A549 treated with GW870086 at 1 μM for 4 hours (cell line): ENCODE data around the gene TMEM134. TPM values are rescaled to one million over a fixed set of nuclear protein-coding genes. Genes with fewer than 3 reads are reported as not detected.

ENCODE experiments used
- total RNA-seq: library from RNA; stranded (reverse); fragments of 200-300 nt; extraction: Qiagen RNA extraction; gene quantifications from 5 replicates; pipeline ENCODE4 v1.2.3, GENCODE V29; 2022; ENCODE audit warnings: low read depth

TMEM134 gene
- total RNA-seq: 50.2 to 66.2 TPM (median 60.8 TPM) in 5 replicates

DNA sequence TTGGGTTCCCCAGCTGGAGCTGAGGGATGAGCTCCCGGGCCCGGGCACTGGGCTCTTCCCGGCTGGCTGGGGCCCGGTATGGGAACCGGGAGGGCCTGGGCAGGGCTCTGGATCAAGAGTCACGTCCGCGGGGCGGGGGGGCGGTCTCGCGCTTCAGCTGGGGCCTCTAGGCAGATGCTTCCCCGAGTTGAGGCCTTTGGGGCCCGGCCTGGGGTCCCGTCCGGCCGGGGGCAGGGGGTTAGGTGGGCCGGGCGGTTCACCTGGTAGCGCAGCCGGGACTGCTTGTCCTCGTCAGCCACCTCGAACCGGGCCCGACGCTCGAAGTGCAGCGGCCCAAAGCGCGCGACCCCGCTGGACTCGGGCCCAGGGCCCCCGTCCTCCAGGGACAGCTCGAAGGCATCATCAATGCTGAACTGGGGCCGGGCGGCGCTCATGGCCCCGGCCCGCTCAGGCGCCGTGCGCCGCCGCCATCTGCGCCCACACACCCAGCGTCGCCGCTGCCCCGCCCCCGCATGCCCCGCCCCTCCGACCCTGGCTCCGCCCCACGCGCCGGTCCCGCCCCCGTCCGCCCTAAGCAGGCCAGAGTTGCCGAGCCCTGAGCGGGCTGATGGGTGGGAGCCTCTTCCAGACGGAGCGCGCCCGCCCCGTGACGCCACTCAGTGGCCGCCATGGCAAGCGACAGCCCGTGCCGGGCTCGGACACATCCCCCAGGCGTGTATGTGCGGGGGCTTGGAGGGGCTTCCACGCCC is at the start of gene TMEM134:
TSS of gene TMEM134 (minus strand) at position 493 of the 749 bp plus-strand sequence. CDS start at position 434, 59 bp downstream.

DNA sequence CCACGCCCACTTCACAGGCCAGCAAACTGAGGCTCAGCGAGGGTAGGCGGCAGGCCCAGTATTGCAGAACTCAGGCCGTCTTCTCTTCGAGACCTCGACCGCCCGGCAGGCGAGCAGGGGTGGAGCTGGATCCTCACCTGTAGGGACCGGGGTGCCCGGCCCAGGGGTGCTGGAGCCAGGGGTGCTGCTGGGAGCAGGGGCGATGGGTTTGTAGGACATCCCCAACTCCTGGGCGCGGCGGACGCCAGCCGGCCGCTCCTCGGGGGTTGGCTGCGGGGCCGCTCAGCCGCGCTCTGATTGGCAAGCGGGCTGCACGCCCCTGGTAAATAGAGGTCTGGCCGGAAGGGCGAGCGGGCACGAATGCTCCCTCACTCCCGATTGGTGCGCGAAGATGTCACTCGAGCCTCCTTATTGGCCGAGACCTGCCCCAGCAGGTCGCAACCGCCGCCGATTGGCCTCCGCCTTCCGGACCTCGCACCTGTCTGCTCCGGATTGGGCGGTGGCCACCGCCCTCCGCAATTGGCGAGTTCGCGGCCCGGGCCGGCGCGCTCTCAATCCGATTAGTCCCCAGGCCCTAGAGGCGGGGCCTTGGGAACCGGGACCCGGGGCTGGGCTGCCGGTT is 38.9 kb upstream of the TMEM134 start, which contains the start of gene CDK2AP2:
TSS of gene CDK2AP2 (minus strand) at position 299 of the 622 bp plus-strand sequence. CDS start at position 219, 80 bp downstream.

DNA sequence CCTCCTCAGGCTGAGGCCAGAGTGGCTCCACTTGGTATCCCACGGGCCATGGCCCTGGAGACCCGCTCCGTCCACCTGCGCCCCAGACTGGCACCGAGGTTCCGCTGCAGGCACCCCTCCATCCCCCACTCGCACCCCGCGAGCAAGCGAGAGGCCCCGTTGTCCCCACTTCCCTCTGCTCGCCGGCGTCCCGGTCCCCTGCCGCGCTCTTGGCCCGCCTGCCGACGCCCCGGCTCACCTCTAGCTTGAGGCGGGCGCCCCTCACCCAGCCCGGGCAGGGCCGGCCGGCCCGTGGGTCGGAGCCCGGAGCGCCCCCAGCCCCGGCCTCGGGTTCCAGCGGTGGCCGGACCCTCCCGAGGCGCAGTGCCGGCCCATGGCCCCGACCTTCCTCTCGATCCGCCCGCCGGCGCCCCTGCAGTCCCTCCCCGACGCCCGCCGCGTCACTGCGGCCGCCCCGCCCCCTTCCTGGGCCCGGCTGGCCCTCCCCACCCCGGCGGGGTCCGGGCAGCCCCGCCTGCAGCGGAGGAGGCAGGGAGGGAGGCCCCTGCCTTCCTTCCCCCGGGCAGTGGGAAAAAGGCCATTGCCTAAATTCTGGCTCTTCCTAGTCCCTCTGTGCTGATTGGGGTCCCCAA is 36.0 kb upstream of the TMEM134 start, which contains the start of gene PITPNM1:
TSS of gene PITPNM1 (minus strand) at position 414 of the 632 bp plus-strand sequence. CDS start 1,183 bp downstream, outside the sequence.

DNA sequence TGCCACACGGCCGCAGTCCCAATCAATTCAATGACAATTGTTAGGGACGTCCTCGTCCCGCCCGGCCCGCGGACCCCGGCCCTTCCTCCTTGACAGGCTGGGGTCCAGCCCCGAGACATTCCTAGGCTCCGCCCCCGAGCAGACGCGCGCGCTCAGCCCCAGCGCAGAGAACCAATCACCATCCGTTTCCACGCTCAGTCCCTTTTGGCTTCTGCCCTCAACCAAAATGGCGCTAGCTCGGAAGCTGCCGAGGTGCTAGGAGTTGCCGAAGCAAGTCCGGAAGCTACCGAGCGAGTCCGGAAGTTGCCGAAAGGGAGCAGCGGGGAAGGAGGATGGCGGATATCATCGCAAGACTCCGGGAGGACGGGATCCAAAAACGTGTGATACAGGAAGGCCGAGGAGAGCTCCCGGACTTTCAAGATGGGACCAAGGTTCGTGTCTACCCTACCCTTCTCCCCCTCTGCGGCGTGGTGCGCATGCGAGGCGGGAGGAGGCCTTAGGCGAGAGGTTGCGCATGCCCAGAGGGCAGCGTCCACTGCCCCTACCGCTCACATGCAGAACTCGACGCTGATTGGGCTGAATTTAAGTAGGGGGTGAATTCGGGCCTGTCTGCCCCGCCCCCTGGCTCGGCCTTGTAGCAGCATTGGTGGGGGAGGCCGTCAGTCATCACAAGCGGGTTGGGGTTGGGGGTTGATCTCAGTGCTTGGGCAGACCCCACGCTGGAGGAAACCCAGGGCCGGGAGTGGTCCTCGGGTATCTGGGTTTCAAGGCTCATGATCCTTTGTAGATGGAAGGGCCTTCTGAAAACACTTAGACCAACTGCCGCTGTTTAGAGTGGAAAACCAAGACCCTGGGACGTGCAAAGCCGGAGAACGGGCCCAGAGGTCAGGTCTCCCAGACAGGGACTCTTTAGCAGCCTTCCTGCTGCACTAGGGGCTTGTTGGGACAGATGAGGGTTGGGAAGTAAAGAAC is 14.1 kb upstream of the TMEM134 start, which contains the start of gene AIP:
TSS of gene AIP (plus strand) at position 200 of the 972 bp plus-strand sequence. CDS start at position 333, 133 bp downstream.

GRCh38 chr11:67455054-67455453 is 14.0 kb downstream of the TMEM134 start, which contains the start of gene CABP4:
CABP4 (plus strand) TSS chr11:67455354; CDS start chr11:67455424, 70 bp downstream.

GRCh38 chr11:67452141-67452952 is 16.7 kb downstream of the TMEM134 start, which contains the start of gene GPR152:
GPR152 (minus strand) TSS chr11:67452729; CDS start chr11:67452724, 5 bp downstream.

GRCh38 chr11:67437082-67437808 is 31.8 kb downstream of the TMEM134 start, which contains the start of gene PTPRCAP:
PTPRCAP (minus strand) TSS chr11:67437682; CDS start chr11:67437619, 63 bp downstream.

GRCh38 chr11:67428052-67429001 is 40.7 kb downstream of the TMEM134 start, which contains the start of gene RPS6KB2:
RPS6KB2 (plus strand) TSS chr11:67428494; CDS start chr11:67428546, 52 bp downstream.

DNA sequence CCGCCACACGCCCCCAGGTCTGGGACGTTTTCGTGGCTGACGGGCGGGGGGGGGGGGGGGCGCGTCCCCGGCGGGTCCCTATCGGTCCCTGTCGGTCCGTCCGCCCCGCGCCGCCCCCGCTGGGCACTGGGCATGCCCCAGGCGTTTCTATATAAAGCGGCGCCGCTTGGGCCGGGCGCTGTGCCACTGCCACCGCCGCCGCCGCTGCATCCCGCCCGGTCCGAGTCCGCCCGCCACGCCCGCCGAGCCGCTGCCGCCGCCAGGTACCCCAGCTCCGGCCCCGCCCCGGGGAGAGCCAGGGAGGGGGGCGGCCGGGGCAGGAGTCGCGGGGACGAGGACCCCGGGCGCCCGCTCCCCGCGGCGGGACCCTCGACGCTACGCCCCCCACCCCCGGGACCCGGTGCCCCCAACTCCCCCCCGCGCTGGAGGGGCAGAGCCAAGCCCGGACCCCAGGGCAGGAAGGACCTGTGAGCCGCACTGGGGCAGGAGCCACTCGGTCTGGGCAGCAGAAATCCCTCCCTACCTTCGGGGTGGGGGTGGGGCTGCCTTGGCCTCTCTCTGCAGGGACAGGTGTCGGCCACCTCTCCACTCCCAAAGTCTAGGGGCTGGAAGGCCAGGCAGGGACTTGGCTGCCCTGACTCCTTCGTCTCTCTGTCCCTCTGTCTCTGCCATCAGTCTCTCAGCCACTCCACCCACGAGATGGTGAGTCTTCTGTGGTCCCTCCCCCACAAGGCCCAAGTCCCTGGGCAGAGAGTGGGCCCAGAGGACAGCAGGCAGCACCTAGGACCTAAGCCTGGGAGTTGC is 53.3 kb downstream of the TMEM134 start, which contains the start of gene CARNS1:
TSS of gene CARNS1 (plus strand) at position 178 of the 804 bp plus-strand sequence. CDS start at position 700, 522 bp downstream.

Other genes with a start within 250 kb of the TMEM134 start
- 25.8 to 39.1 TPM (median 36.4 TPM) in 5 replicates for gene GRK2, start 202.8 kb downstream of the TMEM134 start, total RNA-seq
- 18.7 to 29.1 TPM (median 26.9 TPM) in 5 replicates for gene ANKRD13D, start 179.9 kb downstream of the TMEM134 start, total RNA-seq
- gene SSH3, start 165.7 kb downstream of the TMEM134 start, total RNA-seq: 16.6 to 32.1 TPM (median 27.6 TPM) in 5 replicates
- 192 to 253 TPM (median 224 TPM) in 5 replicates for gene POLD4, start 115.7 kb downstream of the TMEM134 start, total RNA-seq
- 49.7 to 54.8 TPM (median 52.5 TPM) in 5 replicates for gene CLCF1, start 95.7 kb downstream of the TMEM134 start, total RNA-seq
- 23.3 to 34.3 TPM (median 31.1 TPM) in 5 replicates for gene RAD9A, start 77.3 kb downstream of the TMEM134 start, total RNA-seq
- 267 to 305 TPM (median 288 TPM) in 5 replicates for gene PPP1CA, start 67.4 kb downstream of the TMEM134 start, total RNA-seq
- 0.09 to 0.16 TPM in 2 of 5 replicates, not detected in the others for gene TBC1D10C, start 65.2 kb downstream of the TMEM134 start, total RNA-seq
- 0.14 to 0.19 TPM (median 0.14 TPM) in 5 replicates for gene CARNS1, start 53.6 kb downstream of the TMEM134 start, total RNA-seq
- 41.3 to 50.1 TPM (median 47.5 TPM) in 5 replicates for gene RPS6KB2, start 40.8 kb downstream of the TMEM134 start, total RNA-seq
- 0.15 to 0.36 TPM (median 0.23 TPM) in 5 replicates for gene PTPRCAP, start 31.6 kb downstream of the TMEM134 start, total RNA-seq
- gene CORO1B, start 25.8 kb downstream of the TMEM134 start, total RNA-seq: 49.1 to 60.0 TPM (median 56.1 TPM) in 5 replicates
- 0.08 TPM in 1 of 5 replicates, not detected in the others for gene GPR152, start 16.5 kb downstream of the TMEM134 start, total RNA-seq
- not detected in 5 replicates for gene CABP4, start 13.9 kb downstream of the TMEM134 start, total RNA-seq
- gene AIP, start 13.8 kb upstream of the TMEM134 start, total RNA-seq: 39.1 to 45.8 TPM (median 45.1 TPM) in 5 replicates
- 32.3 to 48.6 TPM (median 44.4 TPM) in 5 replicates for gene PITPNM1, start 36.1 kb upstream of the TMEM134 start, total RNA-seq
- gene CDK2AP2, start 38.9 kb upstream of the TMEM134 start, total RNA-seq: 61.9 to 88.0 TPM (median 79.3 TPM) in 5 replicates
- gene CABP2, start 54.2 kb upstream of the TMEM134 start, total RNA-seq: not detected in 5 replicates
- gene GSTP1, start 114.6 kb upstream of the TMEM134 start, total RNA-seq: 1,438 to 1,735 TPM (median 1,655 TPM) in 5 replicates
- gene NDUFV1, start 137.7 kb upstream of the TMEM134 start, total RNA-seq: 137 to 152 TPM (median 143 TPM) in 5 replicates
- 7.0 to 17.2 TPM (median 12.8 TPM) in 5 replicates for gene NUDT8, start 160.7 kb upstream of the TMEM134 start, total RNA-seq
- gene TBX10, start 170.5 kb upstream of the TMEM134 start, total RNA-seq: not detected in 5 replicates
- 0.77 to 1.8 TPM (median 1.4 TPM) in 5 replicates for gene ACY3, start 181.5 kb upstream of the TMEM134 start, total RNA-seq
- gene ALDH3B2, start 205.4 kb upstream of the TMEM134 start, total RNA-seq: not detected in 5 replicates